Stimulated activated naive B cell treated with anti-CD40 and anti-IgM and Interleukin-4, amounts not matched to agents 10 μg/mL and 1 μg/mL and 100 μg/mL, for 72 hours (primary cell): ENCODE results near the gene SLC33A1.

Source experiments
- ATAC-seq, 2 donors: fragments of 150-1000 bp; cut with Tn5 transposase; replicated peaks; 2 replicates each; pipeline ENCODE4 v1.10.0; 2021; ENCODE audit warnings: moderate library complexity in 1 of 2
- DNase-seq: peaks from one replicate; pipeline ENCODE4 v3.0.0; 2021
- H3K27ac Mint-ChIP-seq: one replicate; pipeline ENCODE4 v1.8.0; 2022; ENCODE audit warnings: mild to moderate bottlenecking, mixed read lengths
- H3K27me3 Mint-ChIP-seq, 2 donors: one replicate each; pipeline ENCODE4 v1.8.0; 2022; ENCODE audit warnings: mixed read lengths in 2 of 2
- H3K36me3 Mint-ChIP-seq, 2 donors: one replicate each; pipeline ENCODE4 v1.8.0; 2022; ENCODE audit warnings: mixed read lengths in 2 of 2, mild to moderate bottlenecking in 1 of 2
- H3K4me1 Mint-ChIP-seq, 2 donors: one replicate each; pipeline ENCODE4 v1.8.0; 2022; ENCODE audit warnings: mixed read lengths in 2 of 2, mild to moderate bottlenecking in 1 of 2
- H3K4me3 Mint-ChIP-seq, 2 donors: one replicate each; pipeline ENCODE4 v1.8.0; 2022; ENCODE audit warnings: mild to moderate bottlenecking in 2 of 2, mixed read lengths in 2 of 2, moderate library complexity in 1 of 2
- H3K9me3 Mint-ChIP-seq, 2 donors: one replicate each; pipeline ENCODE4 v1.8.0; 2022; ENCODE audit warnings: mixed read lengths in 2 of 2, mild to moderate bottlenecking in 1 of 2

Gene SLC33A1

GRCh38 chr3:155790272-155790925 is 63.8 kb downstream of the SLC33A1 start:
- no peak overlapping the region for H3K4me3 Mint-ChIP-seq
- no peak for ATAC-seq
- H3K4me1 Mint-ChIP-seq = peaks cover 0 to 6% of the 10 kb centered on the region in 2 donors
- H3K9me3 Mint-ChIP-seq = peaks cover 0 to 6% of the 10 kb centered on the region in 2 donors
- H3K27me3 Mint-ChIP-seq = no peaks in the 10 kb centered on the region
- H3K36me3 Mint-ChIP-seq = peaks cover 21 to 24% of the 10 kb centered on the region in 2 donors
- no peak for DNase-seq
- no peak overlapping the region for H3K27ac Mint-ChIP-seq

GRCh38 chr3:155785662-155786295 is 68.4 kb downstream of the SLC33A1 start:
- no peak overlapping the region for H3K4me3 Mint-ChIP-seq
- H3K27ac Mint-ChIP-seq = no peak overlapping the region
- H3K4me1 Mint-ChIP-seq = peaks cover 0 to 6% of the 10 kb centered on the region in 2 donors
- no peaks in the 10 kb centered on the region for H3K27me3 Mint-ChIP-seq
- H3K9me3 Mint-ChIP-seq = peaks cover 2 to 4% of the 10 kb centered on the region in 2 donors
- peaks cover 18 to 20% of the 10 kb centered on the region in 2 donors for H3K36me3 Mint-ChIP-seq
- ATAC-seq (no peak), DNase-seq (no peak)

GRCh38 chr3:155782390-155782953 is 71.8 kb downstream of the SLC33A1 start:
- peaks cover 23 to 26% of the 10 kb centered on the region in 2 donors for H3K36me3 Mint-ChIP-seq
- ATAC-seq (no peak), DNase-seq (no peak)
- H3K4me3 Mint-ChIP-seq = no peak overlapping the region
- no peak overlapping the region for H3K27ac Mint-ChIP-seq
- H3K4me1 Mint-ChIP-seq = peaks cover 1 to 6% of the 10 kb centered on the region in 2 donors
- H3K27me3 Mint-ChIP-seq = no peaks in the 10 kb centered on the region
- H3K9me3 Mint-ChIP-seq = peaks cover 2 to 4% of the 10 kb centered on the region in 2 donors

GRCh38 chr3:155780291-155780690 is 73.9 kb downstream of the SLC33A1 start:
- no peaks in the 10 kb centered on the region for H3K27me3 Mint-ChIP-seq
- no peak overlapping the region for H3K27ac Mint-ChIP-seq
- peaks cover 2 to 4% of the 10 kb centered on the region in 2 donors for H3K9me3 Mint-ChIP-seq
- H3K4me3 Mint-ChIP-seq = no peak overlapping the region
- DNase-seq (no peak), ATAC-seq (no peak)
- peaks cover 0 to 1% of the 10 kb centered on the region in 2 donors for H3K4me1 Mint-ChIP-seq
- peaks cover 23 to 26% of the 10 kb centered on the region in 2 donors for H3K36me3 Mint-ChIP-seq

GRCh38 chr3:155778462-155778861 is 75.8 kb downstream of the SLC33A1 start:
- H3K4me3 Mint-ChIP-seq = no peak overlapping the region
- H3K27ac Mint-ChIP-seq = no peak overlapping the region
- peaks cover 27 to 30% of the 10 kb centered on the region in 2 donors for H3K36me3 Mint-ChIP-seq
- DNase-seq (no peak), ATAC-seq (no peak)
- peaks cover 0 to 1% of the 10 kb centered on the region in 2 donors for H3K4me1 Mint-ChIP-seq
- H3K27me3 Mint-ChIP-seq = no peaks in the 10 kb centered on the region
- H3K9me3 Mint-ChIP-seq = peaks cover 2 to 4% of the 10 kb centered on the region in 2 donors

GRCh38 chr3:155772801-155773200 is 81.4 kb downstream of the SLC33A1 start:
- peaks cover 0 to 7% of the 10 kb centered on the region in 2 donors for H3K9me3 Mint-ChIP-seq
- peaks cover 16 to 22% of the 10 kb centered on the region in 2 donors for H3K36me3 Mint-ChIP-seq
- no peaks in the 10 kb centered on the region for H3K4me1 Mint-ChIP-seq
- H3K27ac Mint-ChIP-seq = no peak overlapping the region
- DNase-seq = no peak
- no peak for ATAC-seq
- no peak overlapping the region for H3K4me3 Mint-ChIP-seq
- no peaks in the 10 kb centered on the region for H3K27me3 Mint-ChIP-seq

- DNase-seq (no peak), ATAC-seq (no peak)
- Mint-ChIP-seq H3K27ac (no peak overlapping the region), H3K4me3 (no peak overlapping the region), H3K27me3 (no peaks in the 10 kb centered on the region), H3K36me3 (peaks cover 16 to 22% of the 10 kb centered on the region in 2 donors), H3K4me1 (no peaks in the 10 kb centered on the region), H3K9me3 (peaks cover 0 to 7% of the 10 kb centered on the region in 2 donors)
These were observed 83.1 kb downstream of the SLC33A1 start for GRCh38 chr3:155771126-155771525.
